Astrocyte (in vitro differentiated cells and primary cell): ENCODE data around the gene TRPM6. TPM values are rescaled to one million over a fixed set of nuclear protein-coding genes. Genes with fewer than 3 reads are reported as not detected.

Experiments used
- DNase-seq: peaks from one replicate; pipeline ENCODE4 v3.0.0-alpha.2; 2010; ENCODE audit warnings: low read depth
- FAIRE-seq: peaks from 2 replicates; lab custom pipeline; 2011; peaks lifted over from hg19 to GRCh38; lab: Jason Lieb, UNC
- H2AFZ ChIP-seq: 2 replicates; pipeline ENCODE4 v1.6.0; 2012; ENCODE audit warnings: low read depth, low read length, inconsistent platforms
- H3K27ac ChIP-seq: 2 replicates; pipeline ENCODE4 v1.5.1; 2011; ENCODE audit warnings: low read depth, low read length, inconsistent platforms
- H3K27me3 ChIP-seq: 2 replicates; pipeline ENCODE4 v1.6.0; 2011; ENCODE audit warnings: low read length, inconsistent platforms; ENCODE audit not compliant: insufficient read depth
- H3K36me3 ChIP-seq: 2 replicates; pipeline ENCODE4 v1.5.1; 2011; ENCODE audit warnings: low read length, inconsistent platforms; ENCODE audit not compliant: insufficient read depth
- H3K4me1 ChIP-seq: 2 replicates; pipeline ENCODE4 v1.5.1; 2011; ENCODE audit warnings: low read length, inconsistent platforms; ENCODE audit not compliant: insufficient read depth
- H3K4me2 ChIP-seq: 2 replicates; pipeline ENCODE4 v1.6.0; 2012; ENCODE audit warnings: low read length, inconsistent platforms
- H3K4me3 ChIP-seq: 2 replicates; pipeline ENCODE4 v1.5.1; 2011; ENCODE audit warnings: low read depth, mild to moderate bottlenecking, low read length, inconsistent platforms; ENCODE audit not compliant: insufficient read depth
- H3K79me2 ChIP-seq: 2 replicates; pipeline ENCODE4 v1.6.0; 2012; ENCODE audit warnings: mild to moderate bottlenecking, low read length, inconsistent platforms; ENCODE audit not compliant: insufficient read depth
- H3K9ac ChIP-seq: 2 replicates; pipeline ENCODE4 v1.6.0; 2012; ENCODE audit warnings: mild to moderate bottlenecking, low read length, inconsistent platforms
- H3K9me3 ChIP-seq: 2 replicates; pipeline ENCODE4 v1.5.1; 2012; ENCODE audit warnings: low read depth, mild to moderate bottlenecking, low read length, inconsistent platforms; ENCODE audit not compliant: insufficient read depth
- H4K20me1 ChIP-seq: 2 replicates; pipeline ENCODE4 v1.6.0; 2012; ENCODE audit warnings: low read length, inconsistent platforms; ENCODE audit not compliant: insufficient read depth
- H3K27ac Mint-ChIP-seq: one replicate; pipeline ENCODE4 v1.8.0; 2021; ENCODE audit warnings: mild to moderate bottlenecking, mixed read lengths; ENCODE audit not compliant: unreplicated experiment
- H3K27me3 Mint-ChIP-seq: one replicate; pipeline ENCODE4 v1.8.0; 2021; ENCODE audit warnings: low read depth, mixed read lengths; ENCODE audit not compliant: unreplicated experiment
- H3K36me3 Mint-ChIP-seq: one replicate; pipeline ENCODE4 v1.8.0; 2021; ENCODE audit warnings: low read depth, mixed read lengths; ENCODE audit not compliant: unreplicated experiment
- H3K4me1 Mint-ChIP-seq: one replicate; pipeline ENCODE4 v1.8.0; 2021; ENCODE audit warnings: low read depth, mixed read lengths; ENCODE audit not compliant: unreplicated experiment
- H3K4me3 Mint-ChIP-seq: one replicate; pipeline ENCODE4 v1.8.0; 2021; ENCODE audit warnings: mild to moderate bottlenecking, moderate library complexity, mixed read lengths; ENCODE audit not compliant: unreplicated experiment
- H3K9me3 Mint-ChIP-seq: one replicate; pipeline ENCODE4 v1.8.0; 2021; ENCODE audit warnings: mild to moderate bottlenecking, mixed read lengths; ENCODE audit not compliant: unreplicated experiment
- CTCF ChIP-seq: IDR thresholded peaks from 2 replicates; pipeline ENCODE4 v1.5.1; 2011; ENCODE audit warnings: low read depth, mild to moderate bottlenecking, inconsistent platforms, low read length, moderate library complexity; ENCODE audit not compliant: insufficient read depth
- EZH2 ChIP-seq: IDR thresholded peaks from 2 replicates; pipeline ENCODE4 v1.6.1; 2012; ENCODE audit warnings: mild to moderate bottlenecking, low read length, inconsistent platforms; ENCODE audit not compliant: insufficient read depth
- total RNA-seq: library from RNA; stranded (reverse); gene quantifications from 2 replicates; pipeline ENCODE4 v1.2.1, GENCODE V29; 2021

TRPM6 gene
- total RNA-seq, 1 donor from 2014 or later, result 0.27 TPM

- peaks cover 2% of the 10 kb centered on the region for H3K9me3 Mint-ChIP-seq
- Histone ChIP-seq H2AFZ (no peak overlapping the region), H3K4me2 (no peak overlapping the region), H3K27me3 (no peaks in the 10 kb centered on the region), H3K79me2 (no peaks in the 10 kb centered on the region), H3K9me3 (no peaks in the 10 kb centered on the region), H3K4me3 (no peak overlapping the region), H3K36me3 (no peaks in the 10 kb centered on the region), H3K9ac (no peak overlapping the region), H3K27ac (no peak overlapping the region), H4K20me1 (no peaks in the 10 kb centered on the region), H3K4me1 (no peaks in the 10 kb centered on the region)
- FAIRE-seq (no peak), DNase-seq (no peak)
- H3K36me3 Mint-ChIP-seq, result no peaks in the 10 kb centered on the region
- TF ChIP-seq CTCF, result no peak
- no peak for TF ChIP-seq EZH2
- H3K4me1 Mint-ChIP-seq, result no peaks in the 10 kb centered on the region
- no peak overlapping the region for H3K4me3 Mint-ChIP-seq
- H3K27ac Mint-ChIP-seq, result no peak overlapping the region
- no peaks in the 10 kb centered on the region for H3K27me3 Mint-ChIP-seq
These were observed 34.0 kb upstream of the TRPM6 start for GRCh38 chr9:74921737-74922136.

- Mint-ChIP-seq H3K36me3 (no peaks in the 10 kb centered on the region), H3K9me3 (peaks cover 2% of the 10 kb centered on the region), H3K4me3 (no peak overlapping the region), H3K4me1 (no peaks in the 10 kb centered on the region), H3K27me3 (no peaks in the 10 kb centered on the region), H3K27ac (no peak overlapping the region)
- Histone ChIP-seq H3K9me3 (no peaks in the 10 kb centered on the region), H4K20me1 (no peaks in the 10 kb centered on the region), H3K36me3 (no peaks in the 10 kb centered on the region), H3K27ac (no peak overlapping the region), H3K27me3 (no peaks in the 10 kb centered on the region), H3K4me2 (no peak overlapping the region), H2AFZ (no peak overlapping the region), H3K79me2 (no peaks in the 10 kb centered on the region), H3K4me3 (no peak overlapping the region), H3K9ac (no peak overlapping the region), H3K4me1 (no peaks in the 10 kb centered on the region)
- FAIRE-seq (no peak), DNase-seq (no peak)
- TF ChIP-seq CTCF (no peak), EZH2 (no peak)
These were observed 33.4 kb upstream of the TRPM6 start for GRCh38 chr9:74920944-74921626.

- H3K9me3 ChIP-seq, result no peaks in the 10 kb centered on the region
- no peaks in the 10 kb centered on the region for H3K27me3 ChIP-seq
- no peaks in the 10 kb centered on the region for H3K4me1 ChIP-seq
- H2AFZ ChIP-seq, result no peak overlapping the region
- no peak for TF ChIP-seq EZH2
- TF ChIP-seq CTCF, result no peak
- H3K36me3 ChIP-seq, result no peaks in the 10 kb centered on the region
- FAIRE-seq (no peak), DNase-seq (no peak)
- H3K36me3 Mint-ChIP-seq, result no peaks in the 10 kb centered on the region
- H3K27me3 Mint-ChIP-seq, result peaks cover 7% of the 10 kb centered on the region
- H3K4me3 Mint-ChIP-seq, result no peak overlapping the region
- no peaks in the 10 kb centered on the region for H3K79me2 ChIP-seq
- no peak overlapping the region for H3K4me2 ChIP-seq
- no peaks in the 10 kb centered on the region for H4K20me1 ChIP-seq
- no peak overlapping the region for H3K9ac ChIP-seq
- H3K27ac Mint-ChIP-seq, result no peak overlapping the region
- H3K27ac ChIP-seq, result no peak overlapping the region
- no peak overlapping the region for H3K4me3 ChIP-seq
- no peaks in the 10 kb centered on the region for H3K9me3 Mint-ChIP-seq
- H3K4me1 Mint-ChIP-seq, result no peaks in the 10 kb centered on the region
These were observed 22.3 kb upstream of the TRPM6 start for GRCh38 chr9:74910036-74910435.
